HG03469 (cell line): ENCODE results near the gene SSR1.

ENCODE experiments used
- ATAC-seq: cut with Tn5 transposase; IDR thresholded peaks from one replicate; pipeline ENCODE4 v1.9.1; 2021; ENCODE audit warnings: mild to moderate bottlenecking, moderate library complexity, moderate number of reproducible peaks; ENCODE audit not compliant: unreplicated experiment

SSR1 gene

DNA sequence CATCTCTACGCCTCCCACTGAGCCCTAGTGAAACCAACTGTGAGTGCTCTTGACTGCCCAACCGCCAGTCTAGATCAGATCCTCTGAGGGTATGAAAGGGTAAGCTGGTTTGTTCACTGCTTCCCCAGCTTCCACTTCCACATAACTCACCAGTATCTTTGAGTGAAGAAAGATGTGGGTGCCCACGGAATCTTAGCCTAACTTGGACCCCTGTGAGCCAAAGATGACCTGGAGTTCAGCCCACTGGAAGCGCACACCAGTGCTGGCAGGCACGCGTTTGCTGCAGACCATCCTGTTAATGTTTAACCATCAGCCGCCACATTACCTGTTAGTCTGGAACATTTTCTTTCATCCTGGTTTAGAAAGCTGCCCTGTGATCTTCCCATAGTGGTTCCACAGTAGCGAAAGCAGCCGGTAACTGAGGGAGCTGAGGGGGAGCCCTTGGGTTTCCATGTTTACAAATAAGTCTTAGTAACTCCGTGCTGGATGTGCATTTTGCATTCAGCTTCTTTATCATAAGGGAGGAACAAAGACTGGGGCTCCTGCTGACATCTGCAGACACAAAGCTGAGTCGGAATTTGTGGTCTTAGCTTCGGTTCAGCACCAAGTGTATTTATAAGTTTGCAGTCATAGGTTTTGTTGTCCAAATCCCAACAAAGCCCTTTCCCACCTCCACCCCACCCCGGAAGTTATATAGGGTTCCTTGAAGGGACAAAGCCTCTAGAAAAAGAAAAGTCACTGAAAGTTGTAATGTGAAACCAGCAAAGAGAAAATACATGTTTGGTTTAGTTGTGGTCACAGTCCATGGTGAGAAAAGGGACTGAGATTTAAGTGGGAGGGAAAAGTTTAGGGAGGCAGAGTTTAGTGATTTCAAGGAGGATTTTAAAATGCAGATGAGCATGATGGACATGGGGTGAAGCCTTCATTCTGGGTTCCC is 71.0 kb downstream of the SSR1 start:
- ATAC-seq: no peak

DNA sequence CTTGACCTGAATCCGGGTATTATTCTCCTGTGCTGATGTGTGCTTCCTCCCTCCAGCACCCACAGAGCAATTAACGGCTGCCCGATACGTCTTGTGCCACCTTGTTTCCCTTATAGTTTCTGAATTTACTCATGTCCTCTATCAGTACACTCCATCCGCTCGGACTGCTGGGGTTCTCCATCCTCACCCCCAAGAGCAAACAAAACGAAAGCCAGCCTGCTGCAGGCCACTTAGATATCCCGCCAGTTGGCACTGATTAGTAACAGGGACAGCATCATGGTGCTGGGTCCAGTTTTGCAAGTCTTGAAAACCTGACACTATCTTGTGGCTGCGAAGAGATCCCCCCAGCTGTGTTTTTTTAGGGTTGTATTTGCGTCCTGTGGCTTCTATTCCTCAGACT is 71.8 kb downstream of the SSR1 start:
- ATAC-seq: no peak

DNA sequence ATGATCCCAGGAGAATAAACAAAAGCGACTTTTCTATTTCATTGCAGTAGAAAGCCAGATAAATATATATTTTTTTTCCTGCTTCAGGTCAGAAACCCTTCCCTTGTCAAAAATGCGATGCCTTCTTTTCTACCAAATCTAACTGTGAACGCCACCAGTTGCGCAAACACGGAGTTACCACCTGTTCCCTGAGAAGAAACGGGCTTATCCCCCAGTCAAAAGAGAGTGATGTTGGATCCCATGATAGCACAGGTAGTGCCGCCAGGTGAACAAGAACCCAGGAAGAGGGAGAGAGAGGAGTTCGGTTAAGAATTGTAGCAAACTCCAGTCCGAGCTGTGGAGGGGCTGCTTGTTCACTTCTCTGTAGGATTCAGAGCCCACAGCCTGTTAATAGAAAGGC is 72.6 kb downstream of the SSR1 start:
- ATAC-seq: no peak

DNA sequence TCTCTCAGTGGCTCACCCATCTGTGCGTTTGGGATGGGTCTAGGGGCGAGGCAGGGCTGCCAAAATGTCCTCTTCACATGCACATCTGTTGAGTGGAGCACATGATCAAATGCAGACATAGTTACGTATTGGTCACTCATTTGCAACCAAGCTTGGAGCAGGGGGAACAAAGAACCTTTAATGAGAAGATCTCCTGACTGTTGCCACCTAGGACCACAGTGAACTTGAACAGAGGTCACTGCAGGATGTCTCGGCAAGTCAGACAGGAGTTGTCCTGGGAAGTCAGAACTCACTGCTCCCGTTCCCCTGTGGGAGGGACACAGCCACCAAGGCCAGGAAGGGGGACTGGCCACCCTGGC is 73.4 kb downstream of the SSR1 start:
- no peak for ATAC-seq

DNA sequence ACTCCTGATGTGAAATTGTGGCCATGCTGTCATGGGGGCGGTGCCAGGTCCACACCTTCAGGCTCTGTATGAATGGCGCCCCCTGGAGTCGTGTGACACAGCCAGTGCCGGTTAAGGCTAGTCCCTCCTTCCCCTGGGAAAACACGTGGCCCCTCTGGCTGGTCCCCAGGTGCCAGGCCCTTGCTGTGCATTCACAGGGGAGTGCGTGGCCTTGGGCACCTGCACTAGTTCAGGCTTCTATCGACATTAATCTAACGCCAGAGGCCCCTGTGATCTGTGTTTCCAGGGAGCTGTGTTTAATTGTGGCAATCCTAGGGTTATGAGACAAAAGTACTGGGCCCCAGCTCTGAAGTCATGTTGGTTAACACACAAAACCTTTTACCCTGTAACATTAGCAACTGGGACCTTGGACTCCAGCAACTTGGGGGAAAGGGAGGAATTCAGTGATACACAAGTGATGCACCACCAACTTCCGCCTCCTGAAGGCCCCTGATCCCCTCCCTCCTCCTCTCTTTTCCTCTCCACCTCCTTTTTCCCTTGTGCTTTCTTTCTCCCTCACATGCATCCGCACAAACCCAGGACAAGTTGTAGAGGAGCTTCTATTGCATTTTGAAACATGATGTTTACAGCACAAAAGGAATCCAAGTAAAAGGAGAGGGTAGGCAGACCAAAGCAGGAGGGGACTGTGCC is 74.0 kb downstream of the SSR1 start:
- ATAC-seq: no peak

DNA sequence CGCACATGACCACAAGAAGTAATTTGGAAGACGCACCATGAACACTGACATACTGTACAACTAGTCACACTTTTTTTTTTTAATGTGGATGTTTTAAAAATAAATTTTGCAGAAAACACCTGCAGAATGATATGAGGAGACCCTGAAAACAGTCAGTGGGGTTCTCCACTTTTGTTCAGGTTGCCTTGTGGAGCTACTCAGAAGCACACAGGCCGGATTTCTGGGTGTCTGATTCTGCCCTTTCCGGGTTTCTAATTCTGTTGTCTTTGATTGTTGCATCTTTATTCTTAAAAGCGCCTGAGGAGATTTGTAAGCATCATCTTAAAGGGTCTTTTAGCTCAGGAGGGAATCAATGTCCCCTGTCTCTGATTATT is 74.5 kb downstream of the SSR1 start:
- ATAC-seq: no peak

DNA sequence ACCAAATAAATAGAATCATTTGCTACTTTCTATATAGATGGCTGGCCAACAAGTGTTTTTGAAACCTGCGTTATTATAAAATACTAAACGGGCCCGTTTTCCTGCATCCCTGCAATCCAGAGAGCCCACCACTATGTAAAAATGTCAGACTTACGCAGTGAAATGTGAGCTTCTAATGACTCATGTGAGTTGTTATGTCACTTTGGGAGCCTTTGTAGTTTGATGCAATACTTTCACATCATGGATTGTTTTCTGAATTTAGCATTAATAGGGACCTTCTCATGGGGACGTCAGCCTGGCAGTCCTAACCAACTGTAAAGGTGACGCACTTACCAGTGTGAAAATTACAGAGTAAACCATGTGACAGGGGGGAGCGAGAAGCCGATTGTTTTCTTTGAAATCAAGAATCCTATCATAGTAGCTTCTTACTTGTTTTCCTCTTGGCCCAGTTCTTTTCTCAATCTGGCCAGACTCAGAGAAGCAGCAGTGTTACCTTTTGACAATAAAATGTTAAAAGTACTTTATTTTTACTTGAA is 75.3 kb downstream of the SSR1 start:
- no peak for ATAC-seq

DNA sequence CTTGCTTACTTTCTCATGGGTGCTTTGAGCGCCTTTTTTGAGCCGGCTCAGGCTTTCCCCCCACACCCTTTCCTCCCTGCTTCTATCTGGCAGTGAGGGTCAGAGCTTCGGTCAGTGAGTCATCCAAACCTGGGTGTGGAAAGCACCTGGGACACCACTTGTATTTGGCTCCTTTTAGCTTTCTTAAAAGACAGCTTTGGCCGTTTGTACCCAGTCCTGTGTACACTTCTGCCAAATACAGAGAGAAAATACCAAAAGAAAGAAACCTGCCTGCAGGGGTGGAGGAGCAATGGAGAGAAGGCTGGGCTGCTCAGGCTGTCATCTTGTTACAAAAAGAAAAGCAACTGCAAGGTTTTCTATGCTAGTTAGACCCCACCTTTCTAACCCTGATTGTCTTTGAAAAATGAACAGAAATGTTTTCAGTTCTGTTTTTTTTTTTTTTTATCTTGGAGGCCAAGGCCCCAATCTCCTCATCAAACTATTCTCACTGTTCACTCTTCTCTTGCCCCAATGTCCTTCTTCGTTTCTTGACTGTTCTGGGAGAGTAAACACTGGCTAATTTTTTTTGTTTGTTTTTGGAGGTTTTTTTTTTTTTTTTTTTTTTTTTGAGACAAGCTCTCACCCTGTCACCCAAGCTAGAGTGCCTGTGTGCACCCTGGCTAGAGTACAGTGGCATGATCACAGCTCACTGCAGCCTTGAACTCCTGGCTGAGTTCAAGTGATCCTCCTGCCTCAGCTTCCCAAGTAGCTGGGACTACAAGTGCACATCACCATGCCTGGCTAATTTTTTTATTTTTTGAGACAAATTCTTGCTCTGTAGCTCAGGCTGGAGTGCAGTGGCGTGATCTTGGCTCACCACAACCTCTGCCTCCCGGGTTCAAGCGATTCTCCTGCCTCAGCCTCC is 76.4 kb downstream of the SSR1 start:
- no peak for ATAC-seq

DNA sequence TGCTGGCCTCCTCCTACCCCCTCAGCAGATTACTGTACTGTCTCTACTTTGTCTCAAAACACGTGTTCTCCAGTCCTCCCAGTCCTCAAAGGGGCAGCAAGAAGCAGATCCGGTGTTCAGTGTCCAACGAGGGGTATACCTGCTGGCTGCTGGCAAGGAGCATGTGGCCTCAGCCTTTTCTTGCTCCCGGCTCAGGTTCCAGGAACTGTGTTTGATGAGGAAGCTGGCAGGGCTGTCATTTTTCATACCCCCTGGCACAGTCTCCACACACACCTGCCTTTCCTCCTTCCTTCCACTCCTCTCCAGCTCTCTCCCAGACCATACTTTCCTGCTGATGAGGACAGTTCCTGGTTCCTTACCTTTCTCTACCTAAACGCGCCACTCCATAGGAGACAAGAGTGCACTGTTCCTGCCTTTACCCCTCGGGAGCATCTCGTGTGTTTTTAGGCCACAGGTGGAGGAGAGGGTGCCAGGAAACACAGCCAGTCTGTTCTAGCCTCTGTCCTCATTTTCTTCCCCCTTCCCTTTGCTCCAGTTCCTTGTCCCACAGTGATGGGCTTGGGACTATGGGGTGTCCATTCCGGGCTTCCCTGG is 77.2 kb downstream of the SSR1 start:
- no peak for ATAC-seq

DNA sequence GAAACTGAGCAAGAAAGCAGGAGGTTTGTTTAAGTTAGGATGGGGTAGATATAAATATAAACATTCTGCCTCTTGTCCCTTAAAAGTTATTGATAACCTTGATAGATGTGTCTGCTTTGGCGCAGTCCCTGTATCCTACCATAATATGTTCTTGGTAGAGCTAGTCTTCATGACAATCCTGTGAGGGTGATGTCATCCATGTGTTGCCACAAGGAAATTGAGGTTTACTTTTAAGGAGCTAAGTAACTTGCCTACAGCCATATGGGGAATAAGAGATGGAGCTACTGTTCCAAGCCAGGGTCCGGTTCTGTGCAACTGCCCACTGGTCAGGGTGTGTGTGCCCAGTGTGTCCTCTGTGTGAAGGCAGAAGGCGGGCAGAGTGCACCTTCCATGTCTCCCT is 78.5 kb downstream of the SSR1 start:
- ATAC-seq: no peak

DNA sequence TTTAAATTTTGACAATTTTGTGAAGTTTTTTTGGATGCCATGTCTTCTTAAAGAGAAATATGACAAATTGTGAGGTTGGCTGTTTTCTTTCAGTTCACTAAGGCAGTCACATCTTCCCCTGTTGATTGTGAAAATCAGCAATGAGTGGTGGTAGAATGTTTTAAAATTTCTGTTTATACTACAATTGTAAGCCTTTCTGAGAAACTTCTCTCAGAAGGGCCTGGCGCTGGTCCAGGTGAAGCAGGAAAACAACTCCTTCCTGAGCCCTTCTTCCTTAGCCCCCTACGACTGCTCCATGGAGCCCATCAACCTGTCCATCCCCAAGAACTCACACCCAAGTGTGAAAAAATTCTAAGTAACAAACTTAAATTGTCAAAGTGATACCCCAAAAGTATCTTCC is 80.6 kb downstream of the SSR1 start:
- ATAC-seq: no peak

DNA sequence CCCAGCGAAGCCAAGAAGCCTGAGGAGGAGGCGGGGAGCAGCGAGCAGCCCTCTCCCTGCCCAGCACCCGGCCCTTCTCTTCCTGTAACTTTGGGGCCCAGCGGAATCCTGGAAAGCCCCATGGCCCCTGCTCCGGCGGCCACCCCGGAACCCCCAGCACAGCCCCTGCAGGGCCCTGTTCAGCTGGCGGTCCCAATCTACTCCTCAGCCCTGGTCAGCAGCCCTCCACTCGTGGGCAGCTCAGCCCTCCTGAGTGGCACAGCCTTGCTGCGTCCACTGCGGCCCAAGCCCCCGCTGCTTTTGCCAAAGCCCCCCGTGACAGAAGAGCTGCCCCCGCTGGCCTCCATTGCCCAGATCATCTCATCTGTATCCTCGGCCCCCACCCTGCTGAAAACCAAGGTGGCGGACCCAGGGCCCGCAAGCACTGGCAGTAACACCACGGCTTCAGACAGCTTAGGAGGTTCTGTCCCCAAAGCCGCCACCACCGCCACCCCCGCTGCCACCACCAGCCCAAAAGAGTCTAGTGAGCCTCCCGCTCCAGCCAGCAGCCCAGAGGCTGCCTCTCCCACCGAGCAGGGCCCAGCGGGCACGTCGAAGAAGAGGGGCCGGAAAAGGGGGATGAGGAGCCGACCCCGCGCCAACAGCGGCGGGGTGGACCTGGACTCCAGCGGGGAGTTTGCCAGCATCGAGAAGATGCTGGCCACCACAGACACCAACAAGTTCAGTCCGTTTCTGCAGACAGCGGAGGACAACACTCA is 81.9 kb downstream of the SSR1 start:
- ATAC-seq: no peak

DNA sequence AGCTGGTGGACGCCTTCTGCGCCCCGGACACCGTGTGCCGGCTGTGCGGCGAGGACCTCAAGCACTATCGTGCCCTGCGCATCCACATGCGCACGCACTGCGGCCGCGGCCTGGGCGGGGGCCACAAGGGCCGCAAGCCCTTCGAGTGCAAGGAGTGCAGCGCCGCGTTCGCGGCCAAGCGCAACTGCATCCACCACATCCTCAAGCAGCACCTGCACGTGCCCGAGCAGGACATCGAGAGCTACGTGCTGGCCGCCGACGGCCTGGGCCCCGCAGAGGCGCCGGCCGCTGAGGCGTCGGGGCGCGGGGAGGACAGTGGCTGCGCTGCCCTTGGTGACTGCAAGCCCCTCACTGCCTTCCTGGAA is 82.7 kb downstream of the SSR1 start:
- ATAC-seq: no peak

DNA sequence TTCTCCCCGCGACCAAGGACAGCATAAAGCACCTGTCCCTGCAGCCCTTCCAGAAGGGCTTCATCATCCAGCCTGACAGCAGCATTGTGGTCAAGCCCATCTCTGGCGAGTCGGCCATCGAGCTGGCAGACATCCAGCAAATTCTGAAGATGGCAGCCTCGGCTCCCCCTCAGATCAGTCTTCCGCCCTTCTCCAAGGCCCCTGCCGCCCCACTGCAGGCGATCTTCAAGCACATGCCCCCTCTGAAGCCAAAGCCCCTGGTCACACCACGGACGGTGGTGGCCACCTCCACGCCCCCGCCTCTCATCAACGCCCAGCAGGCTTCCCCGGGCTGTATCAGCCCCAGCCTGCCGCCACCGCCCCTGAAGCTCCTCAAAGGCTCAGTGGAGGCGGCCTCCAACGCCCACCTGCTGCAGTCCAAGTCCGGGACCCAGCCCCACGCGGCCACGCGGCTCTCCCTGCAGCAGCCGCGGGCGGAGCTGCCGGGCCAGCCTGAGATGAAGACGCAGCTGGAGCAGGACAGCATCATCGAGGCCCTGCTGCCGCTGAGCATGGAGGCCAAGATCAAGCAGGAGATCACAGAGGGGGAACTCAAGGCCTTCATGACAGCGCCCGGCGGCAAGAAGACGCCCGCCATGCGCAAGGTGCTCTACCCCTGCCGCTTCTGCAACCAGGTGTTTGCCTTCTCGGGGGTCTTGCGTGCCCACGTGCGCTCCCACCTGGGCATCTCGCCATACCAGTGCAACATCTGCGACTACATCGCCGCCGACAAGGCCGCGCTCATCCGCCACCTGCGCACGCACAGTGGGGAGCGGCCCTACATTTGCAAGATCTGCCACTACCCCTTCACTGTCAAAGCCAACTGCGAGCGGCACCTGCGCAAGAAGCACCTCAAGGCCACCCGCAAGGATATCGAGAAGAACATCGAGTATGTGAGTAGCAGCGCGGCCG is 83.3 kb downstream of the SSR1 start:
- no peak for ATAC-seq

DNA sequence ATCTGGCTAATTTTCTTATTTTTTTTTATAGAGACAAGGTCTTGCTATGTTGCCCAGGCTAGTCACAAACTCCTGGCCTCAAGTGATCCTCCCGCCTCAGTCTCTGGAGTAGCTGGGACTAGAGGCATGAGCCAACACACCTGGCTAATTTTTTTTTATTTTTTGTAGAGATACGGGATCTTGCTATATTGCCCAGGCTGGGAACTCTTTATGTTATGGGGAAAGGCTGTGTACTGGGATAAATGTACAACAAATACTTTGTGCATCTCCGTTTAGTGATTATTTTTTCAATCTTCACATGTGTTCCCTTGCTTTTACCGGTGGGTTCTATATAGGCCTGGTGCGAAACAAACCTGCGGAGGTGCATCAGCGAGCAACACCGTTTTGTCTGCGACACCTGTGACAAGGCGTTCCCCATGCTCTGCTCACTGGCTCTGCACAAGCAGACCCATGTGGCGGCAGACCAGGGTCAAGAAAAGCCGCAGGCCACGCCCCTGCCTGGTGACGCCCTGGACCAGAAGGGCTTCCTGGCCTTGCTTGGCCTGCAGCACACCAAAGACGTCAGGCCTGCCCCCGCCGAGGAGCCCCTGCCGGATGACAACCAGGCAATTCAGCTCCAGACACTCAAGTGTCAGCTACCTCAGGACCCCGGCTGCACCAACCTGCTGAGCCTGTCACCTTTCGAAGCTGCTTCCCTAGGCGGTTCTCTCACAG is 84.2 kb downstream of the SSR1 start:
- ATAC-seq: no peak

DNA sequence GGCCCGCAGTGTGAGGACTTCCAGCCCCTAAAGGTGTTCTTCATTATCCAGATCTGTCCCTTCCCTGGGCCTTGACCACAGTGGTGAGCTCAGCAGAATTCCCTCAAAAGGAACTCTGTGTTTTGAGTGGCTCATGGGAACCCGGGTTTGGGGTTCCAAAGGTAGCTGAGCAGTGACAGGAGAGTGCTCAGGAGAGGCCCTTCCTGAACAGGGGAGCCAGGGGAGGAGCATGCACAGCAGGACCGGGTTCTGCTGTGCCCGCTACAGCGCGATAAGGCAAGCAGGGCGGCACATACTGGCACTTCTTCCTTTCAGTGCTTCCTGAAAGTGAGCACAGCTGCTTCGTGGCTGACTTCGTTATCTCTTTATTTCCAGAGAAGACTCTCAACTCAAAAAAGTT is 88.3 kb downstream of the SSR1 start:
- no peak for ATAC-seq

DNA sequence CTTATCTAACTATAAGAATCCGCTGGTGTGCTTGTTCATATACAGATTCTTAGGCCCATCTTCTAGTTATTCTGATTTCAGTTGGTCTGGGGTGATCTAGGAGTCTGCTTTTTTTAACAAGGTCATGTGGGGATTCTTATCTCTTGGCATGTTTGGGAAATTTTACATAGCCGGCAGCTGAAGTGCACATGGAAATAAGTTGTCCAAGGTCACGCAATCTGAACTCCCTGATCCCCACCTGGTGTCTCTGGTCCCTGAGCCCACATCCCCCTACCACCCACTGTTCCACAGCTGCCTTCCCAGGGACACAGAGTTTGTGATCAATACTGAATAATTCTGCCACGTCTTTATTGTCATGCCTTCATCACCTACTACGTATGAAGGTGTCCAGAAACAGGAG is 90.8 kb downstream of the SSR1 start:
- no peak for ATAC-seq

DNA sequence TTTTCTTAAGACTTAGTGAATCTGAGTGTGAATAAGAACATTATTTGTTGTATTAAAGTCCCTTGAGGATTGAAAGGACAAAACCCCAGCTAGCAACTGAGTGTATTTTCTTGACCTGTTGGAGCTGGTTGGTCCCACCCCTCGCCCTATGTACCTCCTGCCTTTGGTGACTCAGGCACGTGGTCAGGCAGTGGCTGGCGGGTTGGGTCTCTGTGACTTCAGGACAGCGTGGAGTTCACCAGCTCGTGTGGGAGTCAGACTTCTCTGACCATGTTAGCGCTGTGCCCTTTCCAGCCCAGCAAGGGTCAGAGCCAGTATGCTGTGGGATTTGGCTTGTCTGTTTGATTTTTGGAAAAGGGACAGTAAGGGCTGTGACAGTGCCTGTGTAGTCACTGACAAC is 93.7 kb downstream of the SSR1 start:
- ATAC-seq: no peak
